Activated CD4-positive, alpha-beta T cell treated with anti-CD3 and anti-CD28 coated beads, Interleukin-2, amount 50 U/mL, for 24 hours (primary cell): Measurements from ENCODE around the gene MFSD11.
"Not testable (repeated sequence)": the region's sequence is repeated elsewhere in the genome, so short reads cannot be mapped to it uniquely, and the experiment has no call there.

ENCODE experiments used
- DNase-seq, 2 donors: peaks; one replicate each; pipeline ENCODE4 v3.0.0-alpha.2; 2020; ENCODE audit warnings: low read depth in 1 of 2, low spot score in 1 of 2

The MFSD11 gene

DNA sequence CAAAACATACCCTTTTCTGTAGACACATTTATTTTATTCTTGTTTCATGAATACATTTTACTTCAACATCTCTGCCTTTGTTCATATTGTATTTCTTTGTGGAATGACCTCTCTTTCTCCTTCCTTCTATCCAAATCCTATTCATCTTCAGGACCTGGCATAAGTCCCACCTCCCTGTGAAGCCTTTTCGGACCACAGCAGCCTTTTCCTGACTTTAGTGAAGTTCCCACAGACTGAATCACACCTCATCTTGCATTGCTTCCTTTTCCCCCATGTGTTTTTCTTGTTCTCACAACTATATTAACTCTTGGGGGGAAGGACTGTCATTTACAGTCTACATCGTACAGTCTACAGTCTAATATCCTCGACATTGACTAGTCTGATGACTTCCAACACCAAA lies 58.2 kb downstream of the MFSD11 start:
- no peak for DNase-seq

DNA sequence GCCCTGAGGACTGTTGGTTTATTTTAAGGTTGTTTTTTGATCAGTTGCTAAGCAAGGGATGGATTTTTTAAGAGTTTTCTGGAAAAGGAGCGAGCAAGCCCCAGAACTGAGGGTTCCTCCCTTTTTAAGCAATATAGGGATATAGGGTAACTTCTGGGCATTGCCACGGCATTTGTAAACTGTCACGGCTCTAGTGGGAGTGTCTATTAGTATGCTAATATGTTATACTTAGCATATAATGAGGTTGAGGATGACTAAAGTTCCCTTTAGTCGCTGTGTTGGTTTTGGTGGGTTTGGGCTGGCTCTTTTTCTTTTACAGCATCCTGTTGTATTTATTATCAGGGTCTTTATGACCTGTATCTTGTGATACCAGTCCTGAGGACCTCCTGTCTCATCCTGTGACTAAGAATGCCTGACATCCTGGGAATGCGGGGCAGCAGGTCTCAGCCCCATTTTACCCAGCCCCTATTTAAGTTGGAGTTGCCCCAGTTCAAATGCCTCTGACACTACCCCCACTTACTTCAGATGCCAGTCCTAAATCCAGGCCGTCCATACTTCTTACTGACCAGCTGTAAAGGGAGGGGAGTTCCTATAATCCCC lies 59.4 kb downstream of the MFSD11 start:
- DNase-seq, result no peak

DNA sequence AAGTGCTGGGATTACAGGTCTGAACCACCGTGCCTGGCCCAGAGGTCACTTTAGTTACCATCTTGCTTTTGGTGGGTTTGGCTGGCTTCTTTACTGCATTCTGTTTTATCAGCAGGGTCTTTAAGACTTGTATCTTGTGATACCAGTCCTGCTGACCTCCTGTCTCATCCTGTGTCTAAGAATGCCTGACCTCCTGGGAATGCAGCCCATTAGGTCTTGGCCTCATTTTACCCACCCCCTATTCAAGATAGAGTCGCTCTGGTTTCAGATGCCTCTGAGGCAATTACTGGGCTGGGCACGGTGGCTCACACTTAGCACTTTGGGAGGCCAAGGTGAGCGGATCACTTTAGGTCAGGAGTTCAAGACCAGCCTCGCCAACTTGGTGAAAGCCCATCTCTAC lies 63.8 kb downstream of the MFSD11 start:
- no peak for DNase-seq

DNA sequence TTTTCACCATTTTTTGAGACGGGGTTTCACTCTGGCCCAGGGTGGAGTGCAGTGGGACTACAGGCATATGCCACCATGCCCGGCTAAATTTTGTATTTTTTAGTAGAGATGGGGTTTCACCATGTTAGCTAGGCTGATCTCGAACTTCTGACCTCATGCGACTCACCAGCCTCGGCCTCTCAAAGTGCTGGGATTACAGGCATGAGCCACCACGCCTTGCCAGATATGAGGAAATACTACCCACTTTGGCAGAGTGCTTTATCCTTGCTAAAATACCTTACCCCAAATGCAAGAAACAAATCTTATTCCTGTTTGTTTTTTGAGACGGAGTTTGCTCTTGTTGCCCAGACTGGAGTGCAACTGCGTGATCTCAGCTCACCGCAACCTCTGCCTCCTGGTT lies 67.4 kb downstream of the MFSD11 start:
- no peak for DNase-seq

DNA sequence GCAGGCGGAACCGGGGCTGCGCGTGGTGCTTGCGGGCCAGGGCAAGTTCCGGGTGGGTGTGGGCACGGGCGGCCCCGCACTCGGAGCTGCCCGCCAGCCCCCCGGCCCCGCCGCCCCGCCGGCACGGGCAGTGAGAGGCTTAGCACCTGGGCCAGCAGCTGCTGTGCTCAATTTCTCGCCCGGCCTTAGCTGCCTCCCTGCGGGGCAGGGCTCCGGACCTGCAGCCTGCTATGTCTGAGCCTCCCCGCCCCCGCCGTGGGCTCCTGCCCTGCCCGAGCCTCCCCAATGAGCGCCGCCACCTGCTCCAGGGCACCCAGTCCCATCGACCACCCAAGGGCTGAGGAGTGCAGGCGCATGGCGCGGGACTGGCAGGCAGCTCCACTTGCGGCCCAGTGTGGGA lies 68.2 kb downstream of the MFSD11 start:
- DNase-seq, result not testable (repeated sequence)

DNA sequence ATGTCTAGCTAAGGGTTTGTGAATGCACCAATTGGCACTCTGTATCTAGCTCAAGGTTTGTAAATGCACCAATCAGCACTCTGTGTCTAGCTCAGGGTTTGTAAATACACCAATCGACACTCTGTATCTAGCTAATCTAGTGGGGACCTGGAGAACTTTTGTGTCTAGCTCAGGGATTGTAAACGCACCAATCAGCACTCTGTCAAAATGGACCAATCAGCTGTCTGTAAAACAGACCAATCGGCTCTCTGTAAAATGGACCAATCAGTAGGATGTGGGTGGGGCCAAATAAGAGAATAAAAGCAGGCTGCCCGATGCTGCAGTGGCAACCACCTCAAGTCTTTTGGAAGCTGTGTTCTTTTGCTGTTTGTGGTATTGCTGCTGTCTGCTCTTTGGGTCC lies 68.8 kb downstream of the MFSD11 start:
- not testable (repeated sequence) for DNase-seq

DNA sequence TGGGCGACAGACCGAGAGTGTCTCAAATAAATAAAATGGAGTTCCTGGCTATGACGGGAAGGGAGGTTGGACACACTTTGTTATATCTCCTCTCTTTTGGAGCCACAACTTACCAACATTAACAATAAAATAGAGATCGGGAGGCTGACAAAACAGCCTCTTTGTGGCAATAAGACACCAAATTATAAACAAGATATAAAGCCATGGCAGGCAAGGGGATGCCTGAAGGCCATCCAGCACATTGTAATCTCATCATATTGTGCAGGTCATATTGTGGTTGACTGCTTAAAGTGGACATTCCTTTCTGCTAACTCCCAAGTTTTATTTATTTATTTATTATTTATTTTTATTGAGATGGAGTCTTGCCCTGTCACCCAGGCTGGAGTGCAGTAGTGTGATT lies 70.4 kb downstream of the MFSD11 start:
- no peak for DNase-seq

DNA sequence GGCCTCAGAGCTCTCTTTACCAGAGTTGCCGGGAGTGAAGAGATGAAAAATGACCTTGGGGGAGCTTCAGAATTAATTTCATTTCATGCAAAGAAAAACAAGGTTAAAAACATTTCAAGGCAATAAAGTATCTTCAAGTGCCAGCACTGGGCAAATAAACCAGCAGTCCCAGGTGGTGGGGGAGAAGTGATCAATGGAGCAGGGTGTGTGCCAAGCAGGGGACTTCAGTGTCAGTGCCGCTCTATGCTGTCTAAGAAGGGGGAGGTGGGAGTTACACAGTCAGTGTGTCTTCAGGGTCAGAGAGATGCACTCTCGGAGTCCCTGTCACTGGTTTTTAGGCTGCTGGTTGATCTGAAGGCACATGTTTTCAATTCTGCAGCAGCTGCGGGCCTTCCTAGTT lies 73.0 kb downstream of the MFSD11 start:
- no peak for DNase-seq

DNA sequence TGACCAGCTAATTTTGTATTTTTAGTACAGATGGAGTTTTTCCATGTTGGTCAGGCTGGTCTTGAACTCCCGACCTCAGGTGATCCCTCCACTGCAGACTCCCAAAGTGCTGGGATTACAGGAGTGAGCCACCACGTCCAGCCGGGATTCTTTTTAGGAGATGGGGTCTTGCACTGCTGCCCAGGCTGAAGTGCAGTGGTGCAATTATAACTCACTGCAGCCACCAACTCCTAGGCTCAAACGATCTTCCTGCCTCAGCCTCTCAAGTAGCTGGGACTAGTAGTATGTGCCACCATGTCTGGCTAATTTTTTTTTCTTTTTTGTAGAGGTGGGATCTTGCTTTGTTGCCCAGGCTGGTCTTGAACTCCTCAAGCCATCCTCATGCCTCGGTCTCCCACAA lies 73.9 kb downstream of the MFSD11 start:
- DNase-seq, result no peak

DNA sequence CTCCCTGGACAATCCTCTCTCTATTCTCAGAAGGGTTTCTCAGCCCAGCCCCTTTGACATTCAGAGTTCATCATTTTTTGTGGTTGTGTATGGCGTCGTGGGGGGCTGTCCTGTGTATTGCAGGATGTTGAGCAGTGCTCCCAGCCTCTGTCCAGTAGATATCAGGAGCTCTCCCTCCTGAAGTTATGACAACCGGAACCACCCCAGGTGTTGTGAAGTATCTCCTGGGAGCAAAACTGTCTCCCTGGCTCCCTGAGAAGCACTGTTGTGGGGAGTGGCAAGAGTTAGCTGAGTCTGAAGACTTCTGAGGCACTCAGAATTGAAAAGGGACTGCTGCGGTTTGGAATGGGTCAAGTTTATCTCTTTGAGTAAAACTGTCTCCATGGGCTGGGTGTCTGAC lies 74.3 kb downstream of the MFSD11 start:
- no peak for DNase-seq

DNA sequence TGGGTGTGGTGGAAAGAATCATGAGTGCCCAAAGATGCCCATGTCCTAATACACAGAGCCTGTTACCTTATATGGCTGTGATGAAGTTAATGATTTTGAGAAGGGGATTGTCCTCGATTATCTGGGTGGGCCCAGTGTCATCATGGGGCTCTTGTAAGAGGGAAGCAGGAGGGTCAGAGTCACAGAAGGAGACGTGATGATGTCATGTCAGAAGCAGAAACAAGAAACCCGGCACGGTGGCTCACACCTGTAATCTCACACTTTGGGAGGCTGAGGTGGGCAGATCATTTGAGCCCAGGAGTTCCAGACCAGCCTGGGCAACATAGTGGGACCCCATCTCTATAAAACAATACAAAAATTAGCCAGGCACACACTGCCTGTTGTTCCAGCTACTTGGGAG lies 75.0 kb downstream of the MFSD11 start:
- no peak for DNase-seq

DNA sequence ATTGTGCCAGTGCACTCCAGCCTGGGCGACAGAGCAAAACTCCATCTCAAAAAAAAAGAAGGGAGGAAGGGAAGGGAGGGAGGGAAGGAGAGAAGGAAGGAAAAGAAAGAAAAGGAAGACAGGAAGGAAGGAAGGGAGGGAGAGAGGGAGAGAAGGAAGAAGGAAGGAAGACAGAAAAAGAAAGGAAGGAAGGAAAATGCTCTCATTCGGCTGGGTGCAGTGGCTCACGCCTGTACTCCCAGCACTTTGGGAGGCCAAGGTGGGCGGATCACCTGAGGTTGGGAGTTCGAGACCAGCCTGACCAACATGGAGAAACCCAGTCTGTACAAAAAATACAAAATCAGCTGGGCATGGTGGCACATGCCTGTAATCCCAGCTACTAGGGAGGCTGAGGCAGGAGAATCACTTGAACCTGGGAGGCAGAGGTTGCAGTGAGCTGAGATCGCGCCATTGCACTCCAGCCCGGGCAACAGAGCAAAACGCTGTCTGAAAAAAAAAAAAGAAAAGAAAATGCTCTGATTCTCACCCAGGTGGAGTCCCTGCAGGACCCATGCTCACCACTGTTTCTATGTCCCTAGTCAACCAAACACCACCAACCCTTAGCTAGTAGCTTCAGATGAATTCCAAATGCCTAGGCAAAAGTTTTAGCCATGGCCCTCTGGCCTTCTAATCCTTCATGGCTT lies 78.1 kb downstream of the MFSD11 start:
- not testable (repeated sequence) for DNase-seq

DNA sequence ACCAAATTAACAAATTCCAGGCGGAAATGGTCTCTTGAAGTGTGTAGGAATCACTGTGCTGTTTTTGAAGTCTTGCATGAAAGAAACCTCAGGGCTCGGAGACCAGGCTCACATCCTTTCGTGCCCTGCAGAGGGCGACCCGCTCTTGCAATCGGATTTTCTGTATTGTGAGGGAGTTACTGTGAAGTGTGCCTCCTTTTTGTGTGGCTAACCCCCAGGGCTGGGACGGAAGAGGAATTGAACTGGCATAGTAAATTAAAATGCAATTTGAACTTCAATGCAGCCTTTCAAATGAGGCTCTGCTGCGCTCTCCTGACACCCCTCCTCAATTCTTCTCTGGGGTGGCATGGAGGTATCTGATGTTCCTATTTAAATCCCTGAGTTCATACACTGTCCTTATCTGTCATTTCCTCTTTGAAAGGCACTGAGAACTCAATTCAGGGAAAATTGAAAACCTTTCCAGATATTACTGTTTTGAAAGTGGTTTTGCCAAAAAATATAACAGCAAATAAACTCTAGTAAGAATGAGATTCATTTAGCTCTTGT lies 78.7 kb downstream of the MFSD11 start:
- peak; percentile 5 to 41 for DNase-seq

DNA sequence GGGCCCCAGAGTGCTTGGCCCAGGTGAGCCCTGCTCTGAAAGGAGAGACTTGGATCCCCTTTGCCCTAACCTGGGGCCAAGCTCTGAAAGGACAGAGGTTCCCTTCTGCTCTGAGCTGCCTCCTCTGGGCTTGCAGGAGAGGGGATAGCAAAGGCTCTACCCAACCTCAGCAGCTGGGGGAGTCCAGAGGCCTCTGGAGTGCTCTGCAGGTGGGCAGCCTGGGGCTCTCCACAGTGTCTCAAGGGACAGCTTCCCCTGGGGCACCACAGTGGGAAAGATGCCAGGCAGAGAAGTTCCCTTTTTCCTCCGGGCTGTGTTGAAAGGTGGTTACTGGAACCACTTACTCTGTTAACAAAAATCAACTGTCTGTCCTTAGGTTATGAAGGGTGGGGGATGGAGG lies 82.1 kb downstream of the MFSD11 start:
- DNase-seq, result no peak

DNA sequence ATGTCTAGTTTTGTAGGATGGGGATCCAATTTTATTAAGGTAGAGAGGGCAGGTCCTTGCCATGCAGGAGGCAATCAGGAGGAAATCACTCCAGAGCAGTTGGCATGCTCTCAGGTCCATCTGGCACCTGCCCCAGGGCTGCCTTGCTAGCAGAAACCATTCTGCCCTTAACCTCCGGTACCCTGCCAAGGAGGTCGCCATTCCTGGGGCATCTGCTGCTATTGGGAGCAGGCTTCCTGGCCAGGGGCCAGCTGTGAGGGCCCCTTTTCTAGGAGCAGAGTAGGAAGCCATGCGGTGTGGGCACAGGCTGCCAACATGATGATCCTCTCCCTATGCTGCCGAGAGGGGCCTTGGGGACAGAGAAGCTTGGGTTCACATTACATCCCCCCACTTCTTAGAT lies 82.6 kb downstream of the MFSD11 start:
- no peak for DNase-seq

DNA sequence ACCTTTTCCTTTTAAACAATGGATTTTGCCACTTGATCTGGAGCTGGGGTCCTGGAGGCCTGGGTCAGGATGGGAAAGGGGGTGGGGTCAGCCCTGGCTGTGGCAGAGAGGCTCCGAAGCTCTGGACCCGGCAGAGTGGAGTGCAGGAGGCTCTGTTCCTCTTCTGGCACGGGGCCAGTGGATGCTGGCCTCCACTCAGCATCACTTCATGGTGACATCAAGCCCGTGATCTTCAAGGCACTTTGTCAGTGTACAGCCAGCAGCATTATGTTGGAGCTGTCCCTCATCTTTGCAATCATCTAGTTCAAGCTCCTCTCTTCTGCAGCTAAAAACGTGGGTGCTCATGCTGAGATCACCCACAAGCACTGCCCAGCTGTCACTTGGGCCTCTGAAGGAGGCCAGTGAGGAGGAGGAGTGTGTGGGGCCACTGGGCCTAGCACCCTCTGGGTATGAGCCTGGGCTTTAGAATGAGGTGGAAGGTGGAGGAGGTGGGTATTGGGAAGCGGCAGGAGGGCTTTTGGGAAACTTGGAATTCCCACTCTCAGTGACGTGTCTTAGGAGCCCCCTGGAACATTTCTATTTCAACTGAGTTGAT lies 84.4 kb downstream of the MFSD11 start:
- DNase-seq, result no peak

DNA sequence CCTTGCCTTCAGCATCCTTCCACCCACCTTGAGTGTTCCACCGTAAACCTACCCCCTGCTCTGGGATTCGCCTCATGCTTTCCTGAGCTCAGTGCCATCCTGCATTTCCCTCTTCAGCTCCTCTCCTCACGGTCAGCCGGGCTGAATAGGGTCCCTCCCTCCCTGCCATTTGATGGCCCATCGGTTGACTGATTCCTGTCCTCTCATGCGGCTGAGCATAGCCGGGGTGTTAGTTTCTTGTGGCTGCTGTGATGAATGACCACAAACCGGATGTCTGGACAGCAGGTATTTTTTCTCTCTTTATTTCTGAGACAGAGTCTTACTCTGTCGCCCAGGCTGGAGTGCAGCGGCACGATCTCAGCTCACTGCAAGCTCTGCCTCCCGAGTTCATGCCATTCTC lies 86.2 kb downstream of the MFSD11 start:
- DNase-seq, result no peak

DNA sequence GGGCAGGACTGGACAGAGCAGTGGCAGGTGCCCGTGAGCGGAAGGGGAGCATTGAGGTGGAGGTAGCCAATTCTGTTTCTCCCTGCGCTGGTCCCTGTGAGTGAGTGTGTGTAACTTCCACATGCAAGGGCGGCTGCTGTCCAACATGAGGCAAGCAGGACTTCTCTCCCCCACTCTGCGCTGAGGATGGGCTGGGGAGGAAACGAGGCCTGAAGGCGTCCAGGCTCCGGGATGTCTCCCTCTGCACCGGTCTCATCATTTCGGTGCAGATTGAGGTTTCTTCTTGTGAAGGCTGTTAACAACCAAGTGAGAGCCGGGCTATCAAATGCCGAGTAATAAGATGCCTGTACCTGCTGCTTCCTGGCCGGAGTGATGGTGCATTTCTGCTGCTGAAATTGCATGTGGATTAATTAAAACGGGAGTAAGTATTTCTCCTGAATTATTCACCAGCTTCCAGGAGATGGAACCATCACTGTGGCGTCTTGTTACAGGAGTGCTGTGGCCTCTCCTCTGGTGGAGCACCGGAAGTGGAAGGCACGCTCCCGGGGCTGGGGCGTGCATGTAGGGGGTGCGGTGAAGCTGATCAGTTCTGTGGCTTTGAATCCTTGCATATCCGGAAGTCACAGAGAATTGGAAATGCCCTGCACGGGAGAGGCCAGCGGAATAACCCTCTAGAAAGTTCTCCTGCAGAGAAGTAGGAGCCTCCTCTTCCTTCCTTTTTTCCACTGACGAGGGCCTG lies 88.6 kb downstream of the MFSD11 start:
- DNase-seq, result no peak

DNA sequence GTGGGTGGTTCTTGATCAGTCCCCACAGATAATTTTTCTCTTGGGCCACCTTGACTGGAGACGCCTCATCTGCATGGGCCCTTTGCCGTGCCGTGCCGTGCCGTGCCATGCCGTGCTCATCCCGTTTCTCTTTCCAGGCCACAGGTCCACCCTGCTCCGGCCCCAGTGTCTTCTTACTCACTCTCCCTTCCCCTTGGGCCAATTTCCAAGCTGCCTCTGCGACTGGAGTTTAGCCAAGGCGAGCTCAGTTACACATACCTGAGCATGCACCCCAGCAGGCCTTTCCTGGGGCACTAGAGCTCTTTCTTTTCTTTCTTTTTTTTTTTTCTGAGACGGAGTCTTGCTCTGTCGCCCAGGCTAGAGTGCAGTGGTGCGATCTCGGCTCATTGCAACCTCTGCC lies 89.8 kb downstream of the MFSD11 start:
- no peak for DNase-seq
